Calu3 (cell line): ENCODE measurements around the gene KRTAP9-9. TPM values are rescaled to one million over a fixed set of nuclear protein-coding genes. Genes with fewer than 3 reads are reported as not detected.

Source experiments
- BruUV-seq: library from RNA; stranded (reverse); fragments of 400-500 nt; replicated peaks from 2 replicates; lab custom pipeline; 2021; lab: Mats Ljungman, UMichigan
- CTCF ChIA-PET: fragments of 300-600 bp; sonication (Branson Sonifier 250); formaldehyde crosslinking; loops from one replicate; lab custom pipeline; 2022; ENCODE audit warnings: antibody characterized with exemption; lab: Charles Lee
- DNase-seq: peaks from one replicate; pipeline ENCODE4 v3.0.0; 2022
- H3K27ac Mint-ChIP-seq: one replicate; pipeline ENCODE4 v1.8.0; 2022; ENCODE audit warnings: mixed read lengths; ENCODE audit not compliant: unreplicated experiment
- H3K27me3 Mint-ChIP-seq: one replicate; pipeline ENCODE4 v1.8.0; 2022; ENCODE audit warnings: mixed read lengths; ENCODE audit not compliant: unreplicated experiment
- H3K36me3 Mint-ChIP-seq: one replicate; pipeline ENCODE4 v1.8.0; 2022; ENCODE audit warnings: mild to moderate bottlenecking, moderate library complexity, mixed read lengths; ENCODE audit not compliant: insufficient read depth, unreplicated experiment
- H3K4me1 Mint-ChIP-seq: one replicate; pipeline ENCODE4 v1.8.0; 2022; ENCODE audit warnings: mild to moderate bottlenecking, low read depth, mixed read lengths; ENCODE audit not compliant: unreplicated experiment
- H3K4me3 Mint-ChIP-seq: one replicate; pipeline ENCODE4 v1.8.0; 2022; ENCODE audit warnings: mild to moderate bottlenecking, low read depth, moderate library complexity, mixed read lengths; ENCODE audit not compliant: unreplicated experiment
- H3K9me3 Mint-ChIP-seq: one replicate; pipeline ENCODE4 v1.8.0; 2022; ENCODE audit warnings: low read depth, mixed read lengths; ENCODE audit not compliant: unreplicated experiment
- CTCF ChIP-seq: fragments of 200-600 bp; IDR thresholded peaks from one replicate; pipeline ENCODE4 v1.8.0; 2022; ENCODE audit warnings: antibody characterized with exemption; ENCODE audit not compliant: unreplicated experiment
- intact Hi-C: fragments of 100-400 bp; cut with micrococcal nuclease; formaldehyde crosslinking; loops from one replicate; pipeline ENCODE4 v1.10.0; 2022; ENCODE audit not compliant: unreplicated experiment
- total RNA-seq: library from RNA; stranded (reverse); gene quantifications from 2 replicates; pipeline ENCODE4 v1.2.3, GENCODE V29; 2022

Gene KRTAP9-9
- total RNA-seq, 1 experiment from 2014 or later, result not detected

GRCh38 chr17:41301916-41302901 lies 47.0 kb downstream of the KRTAP9-9 start, which contains the start of gene KRTAP29-1:
Gene KRTAP29-1 (minus strand): TSS chr17:41302851. CDS start chr17:41302851, 0 bp downstream.
- no peak for TF ChIP-seq CTCF
- peaks cover 10% of the 10 kb centered on the region for H3K27me3 Mint-ChIP-seq
- no peaks in the 10 kb centered on the region for H3K4me1 Mint-ChIP-seq
- no peaks in the 10 kb centered on the region for H3K36me3 Mint-ChIP-seq
- H3K4me3 Mint-ChIP-seq, result no peak within 1 kb of the TSS
- CTCF ChIA-PET, result no interaction called here
- intact Hi-C loops, result no loop called here
- no peak for DNase-seq
- H3K27ac Mint-ChIP-seq, result no peak within 1 kb of the TSS
- no peaks in the 10 kb centered on the region for H3K9me3 Mint-ChIP-seq
- no TSS peak for BruUV-seq

- intact Hi-C loops, result no loop called here
- H3K4me3 Mint-ChIP-seq, result no peak overlapping the region
- DNase-seq, result no peak
- no peak overlapping the region for H3K27ac Mint-ChIP-seq
- no peaks in the 10 kb centered on the region for H3K36me3 Mint-ChIP-seq
- CTCF ChIA-PET, result no interaction called here
- H3K4me1 Mint-ChIP-seq, result peaks cover 7% of the 10 kb centered on the region
- H3K27me3 Mint-ChIP-seq, result peaks cover 18% of the 10 kb centered on the region
- no peaks in the 10 kb centered on the region for H3K9me3 Mint-ChIP-seq
- no TSS peak for BruUV-seq
- no peak for TF ChIP-seq CTCF
These were observed 47.8 kb downstream of the KRTAP9-9 start for GRCh38 chr17:41302981-41303380.

- CTCF ChIA-PET, result interaction anchor here (1.4 kb wide), 1 partner anchor 18 kb away, joined by 4 read pairs; no protein-coding TSS in a partner anchor
- DNase-seq, result no peak
- TF ChIP-seq CTCF, result no peak
These were observed 48.9 kb downstream of the KRTAP9-9 start for GRCh38 chr17:41304091-41304490.

More at GRCh38 chr17:41304091-41304490, 48.9 kb downstream of the KRTAP9-9 start:
- no peaks in the 10 kb centered on the region for H3K36me3 Mint-ChIP-seq
- peaks cover 22% of the 10 kb centered on the region for H3K27me3 Mint-ChIP-seq
- H3K4me1 Mint-ChIP-seq, result peaks cover 8% of the 10 kb centered on the region
- intact Hi-C loops, result no loop called here
- no peak overlapping the region for H3K27ac Mint-ChIP-seq
- BruUV-seq, result no TSS peak
- H3K4me3 Mint-ChIP-seq, result no peak overlapping the region
- H3K9me3 Mint-ChIP-seq, result no peaks in the 10 kb centered on the region

Other genes with a start within 250 kb of the KRTAP9-9 start
- not detected in 2 replicates for gene KRTAP3-1, start 246.3 kb upstream of the KRTAP9-9 start, total RNA-seq
- not detected in 2 replicates for gene KRTAP1-5, start 228.2 kb upstream of the KRTAP9-9 start, total RNA-seq
- not detected in 2 replicates for gene KRTAP1-4, start 225.2 kb upstream of the KRTAP9-9 start, total RNA-seq
- gene KRTAP1-3, start 220.5 kb upstream of the KRTAP9-9 start, total RNA-seq, result not detected in 2 replicates
- 10.2 and 15.9 TPM in 2 replicates for gene KRTAP1-1, start 213.9 kb upstream of the KRTAP9-9 start, total RNA-seq
- gene KRTAP2-1, start 208.1 kb upstream of the KRTAP9-9 start, total RNA-seq, result not detected in 2 replicates
- not detected in 2 replicates for gene KRTAP2-2, start 200.2 kb upstream of the KRTAP9-9 start, total RNA-seq
- gene KRTAP2-3, start 195.3 kb upstream of the KRTAP9-9 start, total RNA-seq, result 9.4 and 18.2 TPM in 2 replicates
- not detected in 2 replicates for gene KRTAP2-4, start 189.5 kb upstream of the KRTAP9-9 start, total RNA-seq
- not detected in 2 replicates for gene KRTAP4-7, start 171.2 kb upstream of the KRTAP9-9 start, total RNA-seq
- gene KRTAP4-8, start 157.2 kb upstream of the KRTAP9-9 start, total RNA-seq, result not detected in 2 replicates
- not detected in 2 replicates for gene KRTAP4-16, start 153.2 kb upstream of the KRTAP9-9 start, total RNA-seq
- not detected in 2 replicates for gene KRTAP4-9, start 150.0 kb upstream of the KRTAP9-9 start, total RNA-seq
- not detected in 2 replicates for gene KRTAP4-11, start 137.0 kb upstream of the KRTAP9-9 start, total RNA-seq
- gene KRTAP4-12, start 131.2 kb upstream of the KRTAP9-9 start, total RNA-seq, result not detected in 2 replicates
- gene KRTAP4-6, start 114.8 kb upstream of the KRTAP9-9 start, total RNA-seq, result not detected in 2 replicates
- gene KRTAP4-5, start 105.6 kb upstream of the KRTAP9-9 start, total RNA-seq, result not detected in 2 replicates
- gene KRTAP4-4, start 94.6 kb upstream of the KRTAP9-9 start, total RNA-seq, result not detected in 2 replicates
- gene KRTAP4-3, start 87.2 kb upstream of the KRTAP9-9 start, total RNA-seq, result not detected in 2 replicates
- not detected in 2 replicates for gene KRTAP4-2, start 77.2 kb upstream of the KRTAP9-9 start, total RNA-seq
- not detected in 2 replicates for gene KRTAP4-1, start 70.5 kb upstream of the KRTAP9-9 start, total RNA-seq
- gene KRTAP9-1, start 65.5 kb upstream of the KRTAP9-9 start, total RNA-seq, result not detected in 2 replicates
- not detected in 2 replicates for gene KRTAP9-2, start 28.7 kb upstream of the KRTAP9-9 start, total RNA-seq
- not detected in 2 replicates for gene KRTAP9-3, start 22.9 kb upstream of the KRTAP9-9 start, total RNA-seq
- not detected in 2 replicates for gene KRTAP9-8, start 17.4 kb upstream of the KRTAP9-9 start, total RNA-seq
- gene KRTAP9-4, start 5.7 kb upstream of the KRTAP9-9 start, total RNA-seq, result not detected in 2 replicates
- not detected in 2 replicates for gene KRTAP9-6, start 10.0 kb downstream of the KRTAP9-9 start, total RNA-seq
- gene KRTAP9-7, start 20.3 kb downstream of the KRTAP9-9 start, total RNA-seq, result not detected in 2 replicates
- gene KRTAP29-1, start 47.5 kb downstream of the KRTAP9-9 start, total RNA-seq, result not detected in 2 replicates
- not detected in 2 replicates for gene KRTAP16-1, start 53.9 kb downstream of the KRTAP9-9 start, total RNA-seq
- gene KRTAP17-1, start 60.3 kb downstream of the KRTAP9-9 start, total RNA-seq, result not detected in 2 replicates
- not detected in 2 replicates for gene KRT33A, start 95.4 kb downstream of the KRTAP9-9 start, total RNA-seq
- gene KRT33B, start 114.4 kb downstream of the KRTAP9-9 start, total RNA-seq, result not detected in 2 replicates
- gene KRT34, start 126.9 kb downstream of the KRTAP9-9 start, total RNA-seq, result not detected in 2 replicates
- gene KRT31, start 142.2 kb downstream of the KRTAP9-9 start, total RNA-seq, result not detected in 2 replicates
- gene KRT37, start 169.2 kb downstream of the KRTAP9-9 start, total RNA-seq, result not detected in 2 replicates
- gene KRT38, start 185.6 kb downstream of the KRTAP9-9 start, total RNA-seq, result not detected in 2 replicates
- gene KRT32, start 212.0 kb downstream of the KRTAP9-9 start, total RNA-seq, result not detected in 2 replicates
- gene KRT35, start 225.8 kb downstream of the KRTAP9-9 start, total RNA-seq, result not detected in 2 replicates
- not detected in 2 replicates for gene KRT36, start 234.5 kb downstream of the KRTAP9-9 start, total RNA-seq